ENCODE data around the gene CELA2B.

DNA sequence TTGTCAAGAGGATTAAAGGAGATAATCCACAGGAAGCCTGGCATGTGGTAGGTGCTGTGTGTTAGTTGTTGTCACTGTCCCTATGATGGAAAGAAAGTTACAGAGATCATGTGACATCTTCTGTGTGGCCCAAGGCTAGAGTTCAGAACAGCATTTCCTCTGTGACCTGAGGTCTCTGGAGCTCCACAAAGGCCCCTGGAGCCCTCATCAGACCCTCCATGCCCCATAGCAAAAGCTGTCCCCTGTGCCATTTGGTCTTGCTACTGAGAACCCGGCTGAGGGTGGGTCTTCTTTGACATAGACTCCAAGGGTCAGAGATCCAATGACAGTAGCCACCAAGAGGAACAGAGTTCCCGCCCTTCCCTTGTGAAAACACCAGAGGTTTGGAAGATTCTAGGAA, 8.1 kb downstream of the CELA2B start:
- TF ChIP-seq POLR2A (IDR thresholded peaks at IDR 0.05) (no peak), CTCF (IDR thresholded peaks at IDR 0.05) (no peak)
